HG03066 (cell line): ENCODE data around the gene TRIM41.
"Not testable (repeated sequence)": the region's sequence is repeated elsewhere in the genome, so short reads cannot be mapped to it uniquely, and the experiment has no call there.

Source experiments
- ATAC-seq: cut with Tn5 transposase; IDR thresholded peaks from one replicate; pipeline ENCODE4 v1.9.1; 2021; ENCODE audit warnings: low read depth; ENCODE audit not compliant: unreplicated experiment

Gene TRIM41

DNA sequence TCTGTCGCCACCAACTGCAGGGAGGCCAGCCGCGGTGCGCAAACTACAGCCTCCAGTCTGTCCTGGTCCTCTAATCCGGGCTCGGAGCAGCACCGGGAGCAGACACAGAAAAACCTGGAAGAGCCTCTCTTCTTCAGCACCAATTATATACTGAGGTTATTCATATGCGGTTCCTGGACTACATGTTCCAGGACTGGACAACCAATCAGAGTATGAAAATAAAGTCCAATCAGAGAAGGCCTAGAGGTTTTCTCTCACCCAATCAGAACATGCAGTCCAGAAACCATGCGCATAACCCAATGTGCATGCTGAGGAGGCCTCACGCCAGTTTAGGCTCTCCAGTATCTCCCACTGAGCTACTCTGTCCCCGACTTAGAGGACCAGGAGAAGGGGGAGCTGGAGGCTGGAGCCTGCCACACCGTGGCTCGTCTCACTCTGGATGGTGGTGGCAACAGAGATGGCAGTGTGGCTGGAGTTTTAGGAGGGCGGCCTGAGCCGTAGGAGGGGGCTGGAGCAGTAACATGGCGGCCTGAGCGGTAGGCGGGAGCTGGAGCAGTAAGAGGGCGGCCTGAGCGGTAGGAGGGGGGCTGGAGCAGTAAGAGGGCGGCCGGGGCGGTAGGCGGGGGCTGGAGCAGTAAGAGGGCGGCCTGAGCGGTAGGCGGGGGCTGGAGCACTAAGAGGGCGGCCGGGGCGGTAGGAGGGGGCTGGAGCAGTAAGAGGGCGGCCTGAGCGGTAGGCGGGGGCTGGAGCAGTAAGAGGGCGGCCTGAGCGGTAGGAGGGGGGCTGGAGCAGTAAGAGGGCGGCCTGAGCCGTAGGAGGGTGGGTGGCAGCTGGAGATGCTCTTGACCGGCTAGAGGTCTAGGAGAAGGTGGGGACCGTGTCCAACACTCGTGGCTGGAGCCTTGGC, 58.2 kb downstream of the TRIM41 start:
- ATAC-seq = no peak

DNA sequence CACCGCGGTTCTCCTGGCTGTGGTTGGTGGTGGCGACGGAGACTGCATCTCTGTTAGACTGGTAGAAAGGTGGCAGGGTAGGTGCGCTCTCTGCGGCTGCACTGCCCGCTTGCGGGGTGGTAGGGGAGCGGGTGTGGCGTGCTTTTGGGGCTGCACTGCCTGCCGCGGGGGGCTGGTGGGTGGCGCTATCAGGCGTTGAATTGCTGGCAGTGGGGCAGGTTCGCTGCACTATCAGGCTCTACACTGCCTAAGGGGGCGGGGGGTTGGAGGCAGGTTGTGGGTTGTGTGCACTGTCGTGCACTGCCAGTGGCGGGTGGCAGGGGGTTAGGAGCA, 58.9 kb downstream of the TRIM41 start:
- no peak for ATAC-seq

- ATAC-seq = not testable (repeated sequence)
Observed at GRCh38 chr5:181282415-181282814, 59.3 kb downstream of the TRIM41 start.

GRCh38 chr5:181282874-181283273, 59.8 kb downstream of the TRIM41 start:
- no peak for ATAC-seq

DNA sequence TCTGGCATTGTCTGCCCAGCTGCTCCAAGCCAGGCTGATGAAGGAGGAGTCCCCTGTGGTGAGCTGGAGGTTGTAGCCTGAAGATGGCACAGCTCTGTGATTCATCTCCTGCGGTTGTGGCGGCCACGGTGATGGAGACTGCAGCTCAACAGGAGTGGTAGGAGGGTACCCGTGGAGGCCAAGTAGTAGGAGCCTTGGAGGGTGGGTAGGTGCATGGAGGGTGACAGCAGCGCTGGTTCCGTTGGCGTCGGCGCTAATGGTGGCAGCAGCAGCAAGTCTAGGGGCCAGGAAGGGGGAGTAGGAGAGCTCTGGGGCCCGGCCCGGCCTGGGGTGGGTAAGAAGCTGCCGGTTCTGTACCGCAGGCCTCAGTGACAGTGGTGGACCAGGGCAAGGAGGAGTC, 60.3 kb downstream of the TRIM41 start:
- ATAC-seq = no peak

DNA sequence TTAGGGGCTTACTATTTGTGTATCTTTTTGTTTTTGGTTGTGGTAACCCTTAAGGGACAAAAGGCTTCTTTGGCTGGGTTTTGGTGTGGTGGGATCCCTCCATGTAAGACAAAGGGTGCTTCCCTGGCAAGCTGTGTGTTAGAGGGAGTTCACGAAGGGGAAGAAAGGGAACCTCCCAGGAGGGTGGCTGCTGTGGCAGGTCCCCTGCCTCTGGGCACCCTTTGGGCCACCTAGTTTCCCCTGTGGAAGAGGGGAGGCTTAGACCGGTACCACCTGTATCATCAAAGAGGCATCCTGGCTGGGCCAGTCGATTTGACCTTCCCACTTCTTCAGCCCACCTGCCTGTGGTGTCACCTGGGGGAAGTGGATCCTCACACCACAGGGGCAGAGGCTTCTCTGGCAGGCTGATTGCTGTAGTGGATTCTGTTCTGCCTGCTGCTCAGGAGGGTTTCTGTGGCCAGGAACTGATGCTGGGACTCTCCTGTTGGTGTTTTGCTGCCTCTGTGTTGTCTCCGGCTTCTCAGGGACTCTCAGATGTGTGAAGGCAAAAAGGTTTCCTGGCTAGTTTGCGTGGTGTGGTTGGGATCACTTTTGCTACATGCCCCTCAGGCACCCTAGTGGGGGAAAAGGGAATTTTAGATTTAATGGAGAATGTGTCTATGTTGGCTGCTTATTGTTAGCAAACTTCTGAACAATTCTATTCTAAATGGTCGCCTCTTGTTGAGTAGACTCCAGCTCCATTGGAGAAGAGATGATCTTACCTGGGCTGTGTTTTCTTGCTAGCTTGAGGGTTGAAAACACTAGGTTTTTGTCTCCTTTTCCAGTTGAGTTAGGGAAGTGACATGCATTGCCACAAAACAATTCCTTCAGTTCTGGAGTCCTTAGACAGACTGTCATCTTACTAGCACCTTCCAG, 61.0 kb downstream of the TRIM41 start:
- not testable (repeated sequence) for ATAC-seq
